Adrenal gland (tissue), 12 donors: ENCODE measurements around the gene MAP3K20. TPM values are rescaled to one million over a fixed set of nuclear protein-coding genes. Genes with fewer than 3 reads are reported as not detected.
"Not testable (repeated sequence)": the region's sequence is repeated elsewhere in the genome, so short reads cannot be mapped to it uniquely, and the experiment has no call there.

Source experiments
- DNase-seq, 7 donors: peaks; one replicate each; pipeline ENCODE4 v3.0.0-alpha.2; 2019 to 2020
- H3K27ac ChIP-seq, 5 donors: fragments of 200-600 bp; sonication (generic) in 4 of 5; 1 replicate in 3 of 5; 2 replicates in 2 of 5; pipeline versions ENCODE4 v1.5.1 to v1.8.0; 2016 to 2020; ENCODE audit warnings: mild to moderate bottlenecking in 1 of 5
- H3K27me3 ChIP-seq: fragments of 200-600 bp; 2 replicates; pipeline ENCODE4 v1.8.0; 2021
- H3K36me3 ChIP-seq, 2 donors: fragments of 200-600 bp; replicated peaks in 1 of 2; 1 replicate in 1 of 2; 2 replicates in 1 of 2; pipeline versions ENCODE4 v1.5.1 to v1.8.0; 2018 to 2022
- H3K4me1 ChIP-seq, 2 donors: fragments of 200-600 bp; replicated peaks in 1 of 2; 1 replicate in 1 of 2; 2 replicates in 1 of 2; pipeline versions ENCODE4 v1.5.1 to v1.8.0; 2018 to 2021
- H3K4me3 ChIP-seq, 4 donors: fragments of 200-600 bp; sonication (generic) in 3 of 4; one replicate each; pipeline ENCODE4 v1.5.1; 2016 to 2018
- H3K9me3 ChIP-seq, 3 donors: fragments of 200-600 bp; sonication (generic) in 1 of 3; replicated peaks in 1 of 3; 1 replicate in 2 of 3; 2 replicates in 1 of 3; pipeline versions ENCODE4 v1.5.1 to v1.8.0; 2016 to 2021
- CTCF ChIP-seq, 6 experiments: fragments of 450-650 bp in 4 of 6; fragments of 200-600 bp in 2 of 6; sonication (generic) in 1 of 6; IDR thresholded peaks; 1 replicate in 5 of 6; 2 replicates in 1 of 6; pipeline versions ENCODE4 v1.5.1 to v1.8.0; 2016 to 2021; ENCODE audit warnings: antibody characterized with exemption in 6 of 6, mild to moderate bottlenecking in 2 of 6, moderate library complexity in 1 of 6
- POLR2A ChIP-seq, 2 donors: fragments of 450-650 bp; IDR thresholded peaks; one replicate each; pipeline ENCODE4 v1.6.1; 2017; ENCODE audit warnings: antibody characterized with exemption in 2 of 2, mild to moderate bottlenecking in 2 of 2, moderate library complexity in 1 of 2
- WGBS, 4 donors: extraction: QIAGEN DNeasy Blood & Tissue Kit in 2 of 4; methylation state at CpG; one replicate each; pipeline versions ENCODE4 v1.1.5 to v1.1.7; 2013 to 2017; 5-methylcytosine and 5-hydroxymethylcytosine counted together
- intact Hi-C, 2 donors: fragments of 100-400 bp; cut with DNase I; formaldehyde crosslinking; loops; one replicate each; pipeline versions ENCODE4 v1.14.1 to v1.15.0; 2022 to 2023
- polyA plus RNA-seq, 3 donors: library from polyadenylated mRNA; stranded (reverse); fragments of 200-250 nt in 2 of 3; fragments of 350-450 nt in 1 of 3; fragmentation: Illumina TruSeq in 1 of 3; extraction: RNeasy Lipid Tissue Mini Kit (QIAGEN cat#74804) in 1 of 3; gene quantifications; one replicate each; pipeline ENCODE4 v1.2.3, GENCODE V29; 2013 to 2014
- total RNA-seq, 9 donors: library from RNA; depleted of rRNA in 4 of 9; stranded (reverse); fragments of >200 nt in 4 of 9; fragments of 120-200 nt in 1 of 9; fragmentation: NEBNext Ultra II Directional in 1 of 9; extraction: Animal tissue kit (Norgen Biotek cat#: 25700) in 1 of 9; gene quantifications; one replicate each; pipeline versions ENCODE4 v1.1.0 to v1.2.4, GENCODE V29; 2013 to 2023
- donor health status: healthy with polysubstance abuse.
- donor health status: Bipolar disorder and iron deficiency.
- donor health status: DM: yes; HTN: yes; CAD: no.
- donor health status: DM: no; HTN: no; CAD: no.
- donor health status: DM: no; HTN: no; CAD: no.
- donor health status: DM: yes; HTN: yes; CAD: no.

MAP3K20 gene
- total and polyA plus RNA-seq, 12 donors = 8.1 to 54.2 (median 25.4) TPM

- TF ChIP-seq POLR2A (IDR thresholded peaks at IDR 0.05) (no peak), CTCF (IDR thresholded peaks at IDR 0.05) (no peak)
- intact Hi-C loops = no loop called here
- Histone ChIP-seq H3K4me1 (peaks cover 0 to 4% of the 10 kb centered on the region in 2 donors), H3K36me3 (no peaks in the 10 kb centered on the region), H3K4me3 (no peak overlapping the region), H3K27me3 (no peaks in the 10 kb centered on the region), H3K9me3 (no peaks in the 10 kb centered on the region), H3K27ac (no peak overlapping the region)
- 96 to 98% (median 97%) methylated on average over 3 of the region's 3 CpGs for WGBS, 4 donors
- DNase-seq = no peak
Observed at GRCh38 chr2:173092844-173093402, 17.3 kb downstream of the MAP3K20 start.

- H3K4me1 ChIP-seq, H3K27me3 ChIP-seq, H3K36me3 ChIP-seq, intact Hi-C loops, DNase-seq, H3K4me3 ChIP-seq, H3K27ac ChIP-seq, H3K9me3 ChIP-seq: not testable (repeated sequence)
- 65 to 89% (median 85%) methylated on average over 2 of the region's 2 CpGs for WGBS, 4 donors
Observed at GRCh38 chr2:173093617-173094016, 18.0 kb downstream of the MAP3K20 start.

- Histone ChIP-seq H3K9me3 (no peaks in the 10 kb centered on the region), H3K27me3 (no peaks in the 10 kb centered on the region), H3K36me3 (no peaks in the 10 kb centered on the region), H3K4me3 (no peak overlapping the region), H3K27ac (no peak overlapping the region), H3K4me1 (peaks cover 0 to 4% of the 10 kb centered on the region in 2 donors)
- no peak for TF ChIP-seq CTCF (IDR thresholded peaks at IDR 0.05)
- TF ChIP-seq POLR2A (IDR thresholded peaks at IDR 0.05) = no peak
- no peak for DNase-seq
- intact Hi-C loops = no loop called here
- WGBS, 4 donors = 93 to 98% (median 96%) methylated on average over 1 of the region's 1 CpG
Observed at GRCh38 chr2:173094731-173095130, 19.1 kb downstream of the MAP3K20 start.

GRCh38 chr2:173095356-173095755, 19.7 kb downstream of the MAP3K20 start:
- peaks cover 0 to under 1% of the 10 kb centered on the region in 2 donors for H3K4me1 ChIP-seq
- intact Hi-C loops = no loop called here
- H3K9me3 ChIP-seq = no peaks in the 10 kb centered on the region
- H3K36me3 ChIP-seq = no peaks in the 10 kb centered on the region
- H3K27ac ChIP-seq = no peak overlapping the region
- TF ChIP-seq CTCF (IDR thresholded peaks at IDR 0.05) = no peak
- no peak for TF ChIP-seq POLR2A (IDR thresholded peaks at IDR 0.05)
- 92 to 100% (median 95%) methylated on average over 1 of the region's 1 CpG for WGBS, 4 donors
- no peak overlapping the region for H3K4me3 ChIP-seq
- no peak for DNase-seq
- H3K27me3 ChIP-seq = no peaks in the 10 kb centered on the region

GRCh38 chr2:173099271-173099670, 23.6 kb downstream of the MAP3K20 start:
- Histone ChIP-seq H3K9me3 (no peaks in the 10 kb centered on the region), H3K4me1 (peaks cover 0 to 7% of the 10 kb centered on the region in 2 donors), H3K27me3 (no peaks in the 10 kb centered on the region), H3K4me3 (no peak overlapping the region), H3K27ac (no peak overlapping the region), H3K36me3 (no peaks in the 10 kb centered on the region)
- WGBS, 4 donors = 97 to 100% (median 97%) methylated on average over 2 of the region's 2 CpGs
- DNase-seq = no peak
- intact Hi-C loops = no loop called here
- TF ChIP-seq CTCF (IDR thresholded peaks at IDR 0.05) (no peak), POLR2A (IDR thresholded peaks at IDR 0.05) (no peak)
